Brain microvascular endothelial cell (primary cell): ENCODE results near the gene MS4A8.

Experiments used
- DNase-seq: peaks from one replicate; pipeline ENCODE4 v3.0.0-alpha.2; 2020
- H3K27ac ChIP-seq: fragments of 250-450 bp; sonication (Bioruptor Pico); 2 replicates; pipeline ENCODE4 v1.5.1; 2020; ENCODE audit warnings: mild to moderate bottlenecking, moderate library complexity
- H3K27me3 ChIP-seq: fragments of 250-450 bp; sonication (Bioruptor Pico); replicated peaks from 2 replicates; pipeline ENCODE4 v1.5.1; 2020; ENCODE audit warnings: mild to moderate bottlenecking
- H3K36me3 ChIP-seq: fragments of 250-450 bp; sonication (Bioruptor Pico); replicated peaks from 2 replicates; pipeline ENCODE4 v1.5.1; 2020; ENCODE audit warnings: mild to moderate bottlenecking
- H3K4me3 ChIP-seq: 2 replicates; pipeline ENCODE4 v1.5.1; 2011; ENCODE audit warnings: low read depth, mild to moderate bottlenecking, control low read depth, low read length, moderate library complexity
- in situ Hi-C: cut with HindIII; loops from 2 replicates; pipeline ENCODE4 v1.10.0; 2017; ENCODE audit warnings: low sequenced_read_pairs, low pct_ligation_motif_present
- TF ChIP-seq, protein P1 (sequence below): IDR thresholded peaks from 2 replicates; pipeline ENCODE4 v1.5.1; 2011; ENCODE audit warnings: low read depth, mild to moderate bottlenecking, moderate library complexity, low read length, control low read depth, inconsistent platforms; ENCODE audit errors: missing control alignments

Gene MS4A8

DNA sequence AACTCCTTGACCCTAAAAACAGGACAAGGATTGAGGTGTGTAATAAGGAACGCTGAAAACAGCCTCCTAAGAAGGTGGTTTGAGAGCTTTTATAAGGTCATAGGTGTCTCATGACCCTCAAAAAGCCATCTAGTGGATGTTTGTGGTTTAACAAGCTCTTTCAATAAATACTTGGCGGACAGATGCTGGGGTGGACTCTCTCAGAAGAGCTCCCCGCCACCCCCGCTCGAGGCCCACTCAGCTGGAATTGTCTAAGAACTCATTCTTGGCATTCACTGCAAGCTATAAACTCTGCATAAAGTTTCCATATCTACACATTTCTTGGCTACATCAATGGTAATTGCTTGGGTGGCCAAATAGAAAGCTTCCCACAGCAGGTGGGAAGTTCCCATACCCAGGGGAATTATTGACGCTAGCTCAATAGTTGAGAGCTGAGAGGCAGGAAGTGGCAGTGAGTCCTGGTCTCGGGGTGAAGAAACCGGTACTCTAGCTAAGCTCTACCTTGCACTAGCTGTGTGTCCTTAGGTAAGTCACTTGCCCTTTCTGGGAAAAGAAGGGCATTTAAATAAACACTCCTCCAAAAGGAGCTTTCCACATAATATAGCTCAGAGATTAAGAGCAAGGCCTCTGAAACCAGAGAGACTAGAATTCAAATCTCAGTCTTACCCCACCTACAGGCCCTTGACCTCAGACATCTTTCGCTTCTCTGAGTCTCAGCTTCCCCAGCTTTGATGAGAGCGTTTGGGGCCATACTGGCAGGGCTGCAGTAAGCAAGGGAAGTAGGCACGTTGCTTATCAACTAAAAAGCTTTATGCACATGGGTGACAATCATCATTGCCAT is 63.7 kb downstream of the MS4A8 start:
- no peak for DNase-seq

DNA sequence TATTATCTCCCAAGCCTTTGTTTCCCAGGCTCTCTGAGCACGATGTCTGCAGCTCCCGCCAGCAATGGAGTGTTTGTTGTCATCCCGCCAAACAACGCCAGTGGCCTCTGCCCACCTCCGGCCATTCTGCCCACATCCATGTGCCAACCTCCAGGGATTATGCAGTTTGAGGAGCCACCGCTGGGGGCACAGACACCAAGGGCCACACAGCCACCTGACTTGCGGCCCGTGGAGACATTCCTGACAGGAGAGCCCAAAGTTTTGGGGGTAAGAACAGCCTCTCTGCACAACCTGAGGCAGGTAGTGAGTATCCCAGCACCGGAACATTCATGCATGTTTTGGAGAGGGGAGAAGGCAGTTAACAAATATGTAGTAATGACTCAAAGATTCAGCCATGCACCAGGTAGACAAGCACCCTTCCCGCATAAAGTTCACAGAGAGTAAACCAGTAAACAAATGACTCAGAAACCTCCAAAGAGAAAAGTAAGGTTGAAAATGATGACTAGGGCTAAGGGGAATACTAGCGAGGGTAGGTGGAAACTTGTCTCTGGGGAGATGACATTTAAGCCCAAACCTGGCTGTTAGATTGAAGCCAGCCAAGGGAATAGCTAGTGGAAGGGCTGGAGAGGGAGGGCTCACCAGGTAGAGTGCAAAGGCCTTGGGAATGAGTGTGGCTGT is 64.4 kb downstream of the MS4A8 start:
- peaks cover 2% of the 10 kb centered on the region for H3K27me3 ChIP-seq
- TF ChIP-seq, protein P1, sequence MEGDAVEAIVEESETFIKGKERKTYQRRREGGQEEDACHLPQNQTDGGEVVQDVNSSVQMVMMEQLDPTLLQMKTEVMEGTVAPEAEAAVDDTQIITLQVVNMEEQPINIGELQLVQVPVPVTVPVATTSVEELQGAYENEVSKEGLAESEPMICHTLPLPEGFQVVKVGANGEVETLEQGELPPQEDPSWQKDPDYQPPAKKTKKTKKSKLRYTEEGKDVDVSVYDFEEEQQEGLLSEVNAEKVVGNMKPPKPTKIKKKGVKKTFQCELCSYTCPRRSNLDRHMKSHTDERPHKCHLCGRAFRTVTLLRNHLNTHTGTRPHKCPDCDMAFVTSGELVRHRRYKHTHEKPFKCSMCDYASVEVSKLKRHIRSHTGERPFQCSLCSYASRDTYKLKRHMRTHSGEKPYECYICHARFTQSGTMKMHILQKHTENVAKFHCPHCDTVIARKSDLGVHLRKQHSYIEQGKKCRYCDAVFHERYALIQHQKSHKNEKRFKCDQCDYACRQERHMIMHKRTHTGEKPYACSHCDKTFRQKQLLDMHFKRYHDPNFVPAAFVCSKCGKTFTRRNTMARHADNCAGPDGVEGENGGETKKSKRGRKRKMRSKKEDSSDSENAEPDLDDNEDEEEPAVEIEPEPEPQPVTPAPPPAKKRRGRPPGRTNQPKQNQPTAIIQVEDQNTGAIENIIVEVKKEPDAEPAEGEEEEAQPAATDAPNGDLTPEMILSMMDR: no peak
- no peak overlapping the region for H3K4me3 ChIP-seq
- H3K36me3 ChIP-seq: no peaks in the 10 kb centered on the region
- DNase-seq: no peak
- in situ Hi-C loops: no loop called here
- H3K27ac ChIP-seq: no peak overlapping the region

More for the DNA sequence above, 63.7 kb downstream of the MS4A8 start:
- in situ Hi-C loops: no loop called here
- Histone ChIP-seq H3K4me3 (no peak overlapping the region), H3K27me3 (peaks cover 4% of the 10 kb centered on the region), H3K36me3 (no peaks in the 10 kb centered on the region), H3K27ac (no peak overlapping the region)
- TF ChIP-seq, protein P1: peak; percentile 24

DNA sequence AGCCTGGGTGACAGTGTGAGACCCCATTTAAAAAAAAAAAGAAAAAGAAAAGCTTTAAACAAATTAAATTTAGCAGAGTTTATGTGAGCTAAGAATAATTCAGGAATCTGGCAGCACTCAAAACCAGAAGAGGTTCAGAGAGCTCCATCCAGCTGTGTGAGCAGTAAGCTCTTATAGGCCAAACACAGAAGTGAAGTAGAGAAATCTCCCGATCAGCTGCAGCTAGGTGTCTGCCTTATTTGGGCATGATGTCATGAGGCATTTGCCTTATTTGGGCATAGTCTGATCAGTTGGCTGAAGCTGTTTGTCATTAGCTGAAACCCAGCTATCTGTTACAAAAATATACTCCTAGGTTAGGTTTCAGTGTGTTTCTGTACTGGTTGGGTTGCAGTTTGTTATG is 65.5 kb downstream of the MS4A8 start:
- H3K27ac ChIP-seq: no peak overlapping the region
- H3K4me3 ChIP-seq: no peak overlapping the region
- H3K27me3 ChIP-seq: peaks cover 2% of the 10 kb centered on the region
- no peak for DNase-seq
- TF ChIP-seq, protein P1: no peak
- in situ Hi-C loops: no loop called here
- no peaks in the 10 kb centered on the region for H3K36me3 ChIP-seq

DNA sequence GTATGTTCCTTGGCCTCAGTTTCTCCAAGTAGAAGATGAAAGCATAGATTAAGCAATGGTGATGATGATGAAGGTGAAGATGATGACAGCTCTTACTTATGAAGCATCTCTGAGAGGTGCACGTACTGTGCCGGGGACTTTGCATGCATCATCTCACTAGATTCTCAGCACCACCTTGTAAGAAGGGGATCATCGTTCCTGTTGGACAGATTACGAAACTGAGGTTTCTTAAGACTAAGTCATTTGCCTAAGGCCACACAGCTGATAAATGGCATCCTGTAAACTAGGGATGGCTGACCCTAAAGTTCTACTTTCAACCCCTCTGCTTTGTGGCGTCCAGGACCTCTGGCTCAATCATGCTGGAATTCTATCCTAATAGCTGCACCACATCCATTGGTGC is 65.9 kb downstream of the MS4A8 start:
- no peak overlapping the region for H3K27ac ChIP-seq
- peaks cover 2% of the 10 kb centered on the region for H3K27me3 ChIP-seq
- no peak overlapping the region for H3K4me3 ChIP-seq
- H3K36me3 ChIP-seq: no peaks in the 10 kb centered on the region
- TF ChIP-seq, protein P1: no peak
- no peak for DNase-seq
- in situ Hi-C loops: no loop called here
